HepG2 (cell line): ENCODE measurements around the gene CASR. TPM values are rescaled to one million over a fixed set of nuclear protein-coding genes. Genes with fewer than 3 reads are reported as not detected.

Source experiments
- ATAC-seq: fragments of 200-7000 bp; cut with Tn5 transposase; 3 replicates; pipeline ENCODE4 v1.9.1; 2020; ENCODE audit warnings: mild to moderate bottlenecking, moderate library complexity
- BruUV-seq: library from RNA; stranded (reverse); fragments of 400-500 nt; replicated peaks from 2 replicates; lab custom pipeline; 2021; lab: Mats Ljungman, UMichigan
- CTCF ChIA-PET: fragments of 300-600 bp; formaldehyde crosslinking; extraction: SDS; loops from one replicate; lab custom pipeline; 2021; ENCODE audit warnings: low total read pairs, inconsistent platforms, low intra/inter-chr PET ratio; lab: Yijun Ruan, JAX
- POLR2A ChIA-PET: fragments of 350-600 bp; sonication (Branson Sonifier 250); formaldehyde crosslinking; loops from one replicate; lab custom pipeline; 2020; ENCODE audit warnings: antibody characterized with exemption, inconsistent platforms; lab: Yijun Ruan, JAX
- DNase-seq: peaks from one replicate; pipeline ENCODE4 v3.0.0-alpha.2; 2015; ENCODE audit warnings: low spot score
- FAIRE-seq: peaks from 3 replicates; lab custom pipeline; 2011; peaks lifted over from hg19 to GRCh38; lab: Jason Lieb, UNC
- H2AFZ ChIP-seq: one replicate; pipeline ENCODE4 v1.6.1; 2011; ENCODE audit warnings: low read length, inconsistent platforms
- H3K27ac ChIP-seq: fragments of 300-600 bp; 3 replicates; pipeline ENCODE4 v1.8.0; 2011; ENCODE audit warnings: mixed run types, mild to moderate bottlenecking, mixed read lengths, low read length, inconsistent platforms; ENCODE audit not compliant: insufficient read depth; ENCODE audit errors: extremely low read length
- H3K27me3 ChIP-seq, 2 experiments: fragments of 200-600 bp in 1 of 2; 2 replicates in 1 of 2; 3 replicates in 1 of 2; pipeline versions ENCODE4 v1.6.0 to v1.8.0; 2011; ENCODE audit warnings: low read length in 2 of 2, mild to moderate bottlenecking in 2 of 2, moderate library complexity in 2 of 2, inconsistent platforms in 1 of 2; ENCODE audit not compliant: insufficient read depth in 2 of 2, control insufficient read depth in 1 of 2
- H3K36me3 ChIP-seq, 2 experiments: fragments of 200-600 bp in 1 of 2; replicated peaks in 1 of 2; 2 replicates in 1 of 2; 3 replicates in 1 of 2; pipeline versions ENCODE4 v1.5.1 to v1.8.0; 2011; ENCODE audit warnings: low read length in 2 of 2, inconsistent platforms in 1 of 2; ENCODE audit not compliant: insufficient read depth in 2 of 2, control insufficient read depth in 1 of 2
- H3K4me1 ChIP-seq: 2 replicates; pipeline ENCODE4 v1.5.1; 2012; ENCODE audit warnings: low read length, inconsistent platforms; ENCODE audit not compliant: insufficient read depth
- H3K4me2 ChIP-seq: 2 replicates; pipeline ENCODE4 v1.6.0; 2011; ENCODE audit warnings: low read depth, low read length, inconsistent platforms
- H3K4me3 ChIP-seq, 3 experiments: fragments of 200-600 bp in 1 of 3; sonication (generic), shearing (Covaris generic) in 1 of 3; replicated peaks in 1 of 3; 2 replicates each; pipeline ENCODE4 v1.5.1; 2011 to 2016; ENCODE audit warnings: low read length in 3 of 3, inconsistent platforms in 2 of 3, low read depth in 2 of 3, mild to moderate bottlenecking in 2 of 3, control low read depth in 1 of 3, mixed read lengths in 1 of 3; ENCODE audit not compliant: insufficient read depth in 1 of 3
- H3K79me2 ChIP-seq: one replicate; pipeline ENCODE4 v1.6.1; 2011; ENCODE audit warnings: low read length, inconsistent platforms; ENCODE audit not compliant: insufficient read depth
- H3K9ac ChIP-seq: 2 replicates; pipeline ENCODE4 v1.6.0; 2011; ENCODE audit warnings: mild to moderate bottlenecking, low read depth, low read length, inconsistent platforms; ENCODE audit not compliant: insufficient read depth
- H3K9me3 ChIP-seq: 2 replicates; pipeline ENCODE4 v1.5.1; 2012; ENCODE audit warnings: mild to moderate bottlenecking, low read length
- H4K20me1 ChIP-seq: 2 replicates; pipeline ENCODE4 v1.6.0; 2011; ENCODE audit warnings: inconsistent platforms, mild to moderate bottlenecking, low read length, moderate library complexity; ENCODE audit not compliant: insufficient read depth
- DNMT1 ChIP-seq: sonication (generic); formaldehyde crosslinking; IDR thresholded peaks from 2 replicates; pipeline ENCODE4 v1.5.1; 2020; ENCODE audit warnings: mild to moderate bottlenecking, missing genetic modification reagents
- FOXM1 ChIP-seq: sonication (generic); formaldehyde crosslinking; IDR thresholded peaks from 2 replicates; pipeline ENCODE4 v1.5.0; 2020; ENCODE audit warnings: missing genetic modification reagents
- HOXA5 ChIP-seq: sonication (generic); formaldehyde crosslinking; IDR thresholded peaks from 2 replicates; pipeline ENCODE4 v1.4.0; 2020; ENCODE audit warnings: missing genetic modification reagents
- NFRKB ChIP-seq: fragments of 450-650 bp; IDR thresholded peaks from 2 replicates; pipeline ENCODE4 v1.6.1; 2017
- NR0B2 ChIP-seq: sonication (generic); formaldehyde crosslinking; IDR thresholded peaks from 2 replicates; pipeline ENCODE4 v1.4.0; 2020; ENCODE audit warnings: mild to moderate bottlenecking, missing genetic modification reagents
- PRPF4 ChIP-seq: fragments of 200-400 bp; formaldehyde crosslinking; IDR thresholded peaks from 2 replicates; pipeline ENCODE4 v1.6.1; 2016; ENCODE audit warnings: low read length, low read depth; ENCODE audit not compliant: poor library complexity, severe bottlenecking
- RERE ChIP-seq: IDR thresholded peaks from 2 replicates; pipeline ENCODE4 v1.6.1; 2016; ENCODE audit warnings: low read depth, missing genetic modification reagents, missing compliant biosample characterization
- ZFYVE20 ChIP-seq: sonication (generic); formaldehyde crosslinking; IDR thresholded peaks from 2 replicates; pipeline ENCODE4 v1.8.0; 2023; ENCODE audit warnings: low read depth, mild to moderate bottlenecking, moderate library complexity, missing genetic modification reagents, borderline replicate concordance
- ZKSCAN8 ChIP-seq: IDR thresholded peaks from 2 replicates; pipeline ENCODE4 v1.6.1; 2016; ENCODE audit warnings: borderline replicate concordance, missing genetic modification reagents, missing compliant biosample characterization
- ZNF350 ChIP-seq: sonication (generic); formaldehyde crosslinking; IDR thresholded peaks from 2 replicates; pipeline ENCODE4 v1.4.0; 2020; ENCODE audit warnings: mild to moderate bottlenecking, low read depth, missing genetic modification reagents, borderline replicate concordance
- ZNF451 ChIP-seq: sonication (generic); formaldehyde crosslinking; IDR thresholded peaks from 2 replicates; pipeline ENCODE4 v1.5.0; 2020; ENCODE audit warnings: mild to moderate bottlenecking, missing genetic modification reagents
- ZNF562 ChIP-seq: sonication (generic); formaldehyde crosslinking; IDR thresholded peaks from 2 replicates; pipeline ENCODE4 v1.8.0; 2022; ENCODE audit warnings: missing genetic modification reagents, borderline replicate concordance
- ZNF713 ChIP-seq: sonication (generic); formaldehyde crosslinking; IDR thresholded peaks from 2 replicates; pipeline ENCODE4 v1.4.0; 2020; ENCODE audit warnings: mild to moderate bottlenecking, missing genetic modification reagents
- WGBS: methylation state at CpG from one replicate; pipeline ENCODE4 v1.1.6; 2017; ENCODE audit warnings: low lambda C conversion rate; 5-methylcytosine and 5-hydroxymethylcytosine counted together
- in situ Hi-C: cut with HindIII; loops from 2 replicates; pipeline ENCODE4 v1.10.0; 2017; ENCODE audit warnings: low pct_unique_long_range_greater_than_20kb; ENCODE audit not compliant: extremely low pct_ligation_motif_present
- intact Hi-C: fragments of 100-400 bp; cut with micrococcal nuclease; formaldehyde crosslinking; loops from one replicate; pipeline ENCODE4 v1.10.0; 2022; ENCODE audit not compliant: unreplicated experiment
- polyA plus RNA-seq, 8 experiments: library from polyadenylated mRNA; depleted of rRNA in 3 of 8; stranded (reverse) in 7 of 8; unstranded in 1 of 8; fragments of >200 nt; fragmentation: Illumina TruSeq in 4 of 8; extraction: Trizol in 4 of 8; gene quantifications; 2 replicates each; pipeline versions ENCODE4 v1.2.1 to v1.2.3, GENCODE V29; 2011 to 2016; ENCODE audit warnings: low read depth in 4 of 8, missing spikeins in 1 of 8, mixed read lengths in 1 of 8; ENCODE audit not compliant: insufficient read depth in 1 of 8
- total RNA-seq, 5 experiments: library from RNA; depleted of rRNA; stranded (reverse); fragments of >200 nt; fragmentation: Illumina TruSeq; extraction: Trizol; gene quantifications; 2 replicates each; pipeline ENCODE4 v1.2.3, GENCODE V29; 2016; ENCODE audit warnings: low read depth in 1 of 5
- TF ChIP-seq, protein P1 (sequence below): sonication (generic); formaldehyde crosslinking; IDR thresholded peaks from 2 replicates; pipeline ENCODE4 v1.4.0; 2020; ENCODE audit warnings: missing genetic modification reagents
- TF ChIP-seq, protein P2 (sequence below): sonication (generic); formaldehyde crosslinking; IDR thresholded peaks from 2 replicates; pipeline ENCODE4 v1.5.0; 2020; ENCODE audit warnings: mild to moderate bottlenecking, missing genetic modification reagents, borderline replicate concordance

CASR gene
- total and polyA plus RNA-seq, 2 of the 13 experiments (the other 11 are each of a cell fraction or from before 2014, with no cell fraction given): not detected

GRCh38 chr3:122151480-122151879 lies 32.0 kb upstream of the CASR start:
- no peak overlapping the region for H3K4me2 ChIP-seq
- intact Hi-C loops (no loop called here), in situ Hi-C loops (no loop called here)
- WGBS: 2% methylated on average over 2 of the region's 2 CpGs
- no peaks in the 10 kb centered on the region for H3K79me2 ChIP-seq
- no TSS peak for BruUV-seq
- no peaks in the 10 kb centered on the region for H3K4me1 ChIP-seq
- FAIRE-seq: no peak
- ChIA-PET CTCF (no interaction called here), POLR2A (no interaction called here)
- ATAC-seq: no peak
- H3K27ac ChIP-seq: no peak overlapping the region
- no peak overlapping the region for H2AFZ ChIP-seq
- H3K9me3 ChIP-seq: peaks cover 31% of the 10 kb centered on the region
- H4K20me1 ChIP-seq: no peaks in the 10 kb centered on the region
- TF ChIP-seq ZNF350 (CRISPR knock-in tag) (no peak), FOXM1 (no peak), PRPF4 (no peak), RERE (CRISPR knock-in tag) (no peak), HOXA5 (CRISPR knock-in tag) (no peak), NR0B2 (CRISPR knock-in tag) (no peak), ZKSCAN8 (CRISPR knock-in tag) (no peak), DNMT1 (no peak), ZNF451 (CRISPR knock-in tag) (no peak), NFRKB (no peak), ZNF713 (CRISPR knock-in tag) (no peak), ZNF562 (CRISPR knock-in tag) (no peak), ZFYVE20 (CRISPR knock-in tag) (no peak)
- TF ChIP-seq, protein P1, sequence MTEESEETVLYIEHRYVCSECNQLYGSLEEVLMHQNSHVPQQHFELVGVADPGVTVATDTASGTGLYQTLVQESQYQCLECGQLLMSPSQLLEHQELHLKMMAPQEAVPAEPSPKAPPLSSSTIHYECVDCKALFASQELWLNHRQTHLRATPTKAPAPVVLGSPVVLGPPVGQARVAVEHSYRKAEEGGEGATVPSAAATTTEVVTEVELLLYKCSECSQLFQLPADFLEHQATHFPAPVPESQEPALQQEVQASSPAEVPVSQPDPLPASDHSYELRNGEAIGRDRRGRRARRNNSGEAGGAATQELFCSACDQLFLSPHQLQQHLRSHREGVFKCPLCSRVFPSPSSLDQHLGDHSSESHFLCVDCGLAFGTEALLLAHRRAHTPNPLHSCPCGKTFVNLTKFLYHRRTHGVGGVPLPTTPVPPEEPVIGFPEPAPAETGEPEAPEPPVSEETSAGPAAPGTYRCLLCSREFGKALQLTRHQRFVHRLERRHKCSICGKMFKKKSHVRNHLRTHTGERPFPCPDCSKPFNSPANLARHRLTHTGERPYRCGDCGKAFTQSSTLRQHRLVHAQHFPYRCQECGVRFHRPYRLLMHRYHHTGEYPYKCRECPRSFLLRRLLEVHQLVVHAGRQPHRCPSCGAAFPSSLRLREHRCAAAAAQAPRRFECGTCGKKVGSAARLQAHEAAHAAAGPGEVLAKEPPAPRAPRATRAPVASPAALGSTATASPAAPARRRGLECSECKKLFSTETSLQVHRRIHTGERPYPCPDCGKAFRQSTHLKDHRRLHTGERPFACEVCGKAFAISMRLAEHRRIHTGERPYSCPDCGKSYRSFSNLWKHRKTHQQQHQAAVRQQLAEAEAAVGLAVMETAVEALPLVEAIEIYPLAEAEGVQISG (CRISPR knock-in tag): no peak
- TF ChIP-seq, protein P2, sequence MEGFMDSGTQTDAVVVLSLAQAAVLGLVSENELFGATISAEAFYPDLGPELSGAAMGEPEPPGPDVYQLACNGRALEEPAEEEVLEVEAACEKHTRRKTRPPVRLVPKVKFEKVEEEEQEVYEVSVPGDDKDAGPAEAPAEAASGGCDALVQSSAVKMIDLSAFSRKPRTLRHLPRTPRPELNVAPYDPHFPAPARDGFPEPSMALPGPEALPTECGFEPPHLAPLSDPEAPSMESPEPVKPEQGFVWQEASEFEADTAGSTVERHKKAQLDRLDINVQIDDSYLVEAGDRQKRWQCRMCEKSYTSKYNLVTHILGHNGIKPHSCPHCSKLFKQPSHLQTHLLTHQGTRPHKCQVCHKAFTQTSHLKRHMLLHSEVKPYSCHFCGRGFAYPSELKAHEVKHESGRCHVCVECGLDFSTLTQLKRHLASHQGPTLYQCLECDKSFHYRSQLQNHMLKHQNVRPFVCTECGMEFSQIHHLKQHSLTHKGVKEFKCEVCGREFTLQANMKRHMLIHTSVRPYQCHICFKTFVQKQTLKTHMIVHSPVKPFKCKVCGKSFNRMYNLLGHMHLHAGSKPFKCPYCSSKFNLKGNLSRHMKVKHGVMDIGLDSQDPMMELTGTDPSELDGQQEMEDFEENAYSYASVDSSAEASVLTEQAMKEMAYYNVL (CRISPR knock-in tag): no peak
- TF ChIP-seq, all 625 proteins: peak for 0
- Histone ChIP-seq H3K4me3 (no peak overlapping the region), H3K27me3 (no peaks in the 10 kb centered on the region), H3K9ac (no peak overlapping the region), H3K36me3 (no peaks in the 10 kb centered on the region)
- no peak for DNase-seq
